Neural progenitor cell (in vitro differentiated cells): Measurements from ENCODE around the gene FBXW11.

Source experiments
- EZH2 ChIP-seq: fragments of 200-600 bp; sonication (generic); IDR thresholded peaks from 2 replicates; pipeline ENCODE4 v1.6.1; 2017; ENCODE audit warnings: antibody characterized with exemption, mild to moderate bottlenecking, moderate library complexity
- EZH2phosphoT487 ChIP-seq: fragments of 200-600 bp; sonication (generic); IDR thresholded peaks from 2 replicates; pipeline ENCODE4 v1.6.1; 2017; ENCODE audit warnings: antibody characterized with exemption
- TF ChIP-seq, protein P1 (sequence below): fragments of 200-600 bp; sonication (generic); IDR thresholded peaks from 2 replicates; pipeline ENCODE4 v1.5.1; 2017; ENCODE audit warnings: antibody characterized with exemption, mild to moderate bottlenecking

DNA sequence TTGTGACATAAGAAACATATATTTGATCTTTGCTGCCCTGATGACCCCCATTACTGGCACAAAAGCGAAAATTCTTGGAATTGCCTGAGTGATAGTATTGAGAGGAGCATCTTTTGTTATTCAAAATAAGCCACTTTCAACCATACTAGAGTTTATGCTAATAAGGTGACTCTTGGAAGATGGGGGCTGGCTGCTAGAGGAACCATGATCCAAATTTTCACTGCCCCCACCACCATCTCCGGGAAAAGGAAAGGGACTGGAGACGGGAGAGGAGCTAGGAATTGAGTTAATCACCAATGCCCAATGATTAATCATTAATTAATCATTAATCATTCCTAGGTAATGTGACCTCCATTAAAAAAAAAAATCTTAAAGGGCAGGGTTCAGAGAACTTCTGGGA is 25.6 kb downstream of the FBXW11 start:
- TF ChIP-seq EZH2 = no peak
- TF ChIP-seq, protein P1, sequence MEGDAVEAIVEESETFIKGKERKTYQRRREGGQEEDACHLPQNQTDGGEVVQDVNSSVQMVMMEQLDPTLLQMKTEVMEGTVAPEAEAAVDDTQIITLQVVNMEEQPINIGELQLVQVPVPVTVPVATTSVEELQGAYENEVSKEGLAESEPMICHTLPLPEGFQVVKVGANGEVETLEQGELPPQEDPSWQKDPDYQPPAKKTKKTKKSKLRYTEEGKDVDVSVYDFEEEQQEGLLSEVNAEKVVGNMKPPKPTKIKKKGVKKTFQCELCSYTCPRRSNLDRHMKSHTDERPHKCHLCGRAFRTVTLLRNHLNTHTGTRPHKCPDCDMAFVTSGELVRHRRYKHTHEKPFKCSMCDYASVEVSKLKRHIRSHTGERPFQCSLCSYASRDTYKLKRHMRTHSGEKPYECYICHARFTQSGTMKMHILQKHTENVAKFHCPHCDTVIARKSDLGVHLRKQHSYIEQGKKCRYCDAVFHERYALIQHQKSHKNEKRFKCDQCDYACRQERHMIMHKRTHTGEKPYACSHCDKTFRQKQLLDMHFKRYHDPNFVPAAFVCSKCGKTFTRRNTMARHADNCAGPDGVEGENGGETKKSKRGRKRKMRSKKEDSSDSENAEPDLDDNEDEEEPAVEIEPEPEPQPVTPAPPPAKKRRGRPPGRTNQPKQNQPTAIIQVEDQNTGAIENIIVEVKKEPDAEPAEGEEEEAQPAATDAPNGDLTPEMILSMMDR = no peak
- TF ChIP-seq EZH2phosphoT487 = no peak
